GM23338 (cell line): ENCODE results near the gene RAX. TPM values are rescaled to one million over a fixed set of nuclear protein-coding genes. Genes with fewer than 3 reads are reported as not detected.

Experiments used
- ATAC-seq: fragments of 200-7000 bp; cut with Tn5 transposase; 3 replicates; pipeline ENCODE4 v1.9.1; 2020
- DNase-seq: peaks from one replicate; pipeline ENCODE4 v3.0.0-alpha.2; 2015; ENCODE audit warnings: low spot score
- H2AFZ ChIP-seq: fragments of 200-600 bp; sonication (generic); 2 replicates; pipeline ENCODE4 v1.8.0; 2016; ENCODE audit warnings: antibody characterized with exemption, mild to moderate bottlenecking, moderate library complexity
- H3F3A ChIP-seq: fragments of 200-600 bp; sonication (generic); replicated peaks from 2 replicates; pipeline ENCODE4 v1.8.0; 2017; ENCODE audit warnings: antibody characterized with exemption, mixed run types, low read depth
- H3K27ac ChIP-seq: fragments of 200-600 bp; sonication (generic); 2 replicates; pipeline ENCODE4 v1.6.1; 2016; ENCODE audit warnings: low read depth
- H3K27me3 ChIP-seq: fragments of 200-600 bp; sonication (generic); 2 replicates; pipeline ENCODE4 v1.8.0; 2016; ENCODE audit warnings: mild to moderate bottlenecking, mixed run types, moderate library complexity; ENCODE audit not compliant: insufficient read depth
- H3K36me3 ChIP-seq: fragments of 200-600 bp; sonication (generic); 2 replicates; pipeline ENCODE4 v1.8.0; 2016; ENCODE audit warnings: mild to moderate bottlenecking; ENCODE audit not compliant: insufficient read depth
- H3K4me1 ChIP-seq: fragments of 200-600 bp; sonication (generic); 2 replicates; pipeline ENCODE4 v1.8.0; 2016; ENCODE audit warnings: mild to moderate bottlenecking, moderate library complexity; ENCODE audit not compliant: insufficient read depth
- H3K4me2 ChIP-seq: fragments of 200-600 bp; sonication (generic); 2 replicates; pipeline ENCODE4 v1.7.1; 2017; ENCODE audit warnings: mixed run types
- H3K4me3 ChIP-seq: fragments of 200-600 bp; sonication (generic); 2 replicates; pipeline ENCODE4 v1.6.1; 2016; ENCODE audit warnings: mixed run types
- H3K79me2 ChIP-seq: fragments of 200-600 bp; sonication (generic); replicated peaks from 2 replicates; pipeline ENCODE4 v1.8.0; 2017; ENCODE audit warnings: mild to moderate bottlenecking; ENCODE audit not compliant: insufficient read depth
- H3K9me2 ChIP-seq: fragments of 200-600 bp; sonication (generic); 2 replicates; pipeline ENCODE4 v1.8.0; 2017; ENCODE audit not compliant: insufficient read depth
- H4K20me1 ChIP-seq: fragments of 200-600 bp; sonication (generic); replicated peaks from 2 replicates; pipeline ENCODE4 v1.8.0; 2017; ENCODE audit warnings: mild to moderate bottlenecking; ENCODE audit not compliant: insufficient read depth
- H3K27ac Mint-ChIP-seq: 2 replicates; pipeline ENCODE4 v1.8.0; 2020; ENCODE audit warnings: inconsistent platforms, mild to moderate bottlenecking, moderate library complexity, mixed read lengths
- H3K27me3 Mint-ChIP-seq: 3 replicates; pipeline ENCODE4 v1.8.0; 2022; ENCODE audit warnings: low read depth, mild to moderate bottlenecking, moderate library complexity, mixed read lengths, inconsistent platforms; ENCODE audit not compliant: insufficient read depth, poor library complexity
- H3K36me3 Mint-ChIP-seq: 3 replicates; pipeline ENCODE4 v1.8.0; 2021; ENCODE audit warnings: low read depth, mild to moderate bottlenecking, inconsistent platforms, moderate library complexity, mixed read lengths
- H3K4me1 Mint-ChIP-seq: 3 replicates; pipeline ENCODE4 v1.8.0; 2020; ENCODE audit warnings: mild to moderate bottlenecking, inconsistent platforms, mixed read lengths
- H3K4me3 Mint-ChIP-seq: 3 replicates; pipeline ENCODE4 v1.8.0; 2021; ENCODE audit warnings: moderate library complexity, mild to moderate bottlenecking, inconsistent platforms, mixed read lengths
- H3K9me3 Mint-ChIP-seq: 3 replicates; pipeline ENCODE4 v1.8.0; 2020; ENCODE audit warnings: moderate library complexity, mild to moderate bottlenecking, inconsistent platforms, mixed read lengths
- CREB1 ChIP-seq: fragments of 250-450 bp; sonication (Bioruptor Pico); IDR thresholded peaks from 2 replicates; pipeline ENCODE4 v1.5.0; 2020; ENCODE audit warnings: low read depth, mild to moderate bottlenecking, moderate library complexity
- EZH2 ChIP-seq: fragments of 200-600 bp; sonication (generic); IDR thresholded peaks from one replicate; pipeline ENCODE4 v1.8.0; 2017; ENCODE audit warnings: antibody characterized with exemption, mild to moderate bottlenecking, low read depth; ENCODE audit not compliant: unreplicated experiment
- EZH2phosphoT487 ChIP-seq: fragments of 200-600 bp; sonication (generic); IDR thresholded peaks from one replicate; pipeline ENCODE4 v1.8.1; 2018; ENCODE audit warnings: antibody characterized with exemption; ENCODE audit not compliant: unreplicated experiment
- JUNB ChIP-seq: IDR thresholded peaks from one replicate; pipeline ENCODE4 v1.6.1; 2016; ENCODE audit warnings: antibody characterized with exemption; ENCODE audit not compliant: unreplicated experiment
- NANOG ChIP-seq: IDR thresholded peaks from 2 replicates; pipeline ENCODE4 v1.6.1; 2016; ENCODE audit warnings: antibody characterized with exemption, borderline replicate concordance
- POLR2AphosphoS5 ChIP-seq: IDR thresholded peaks from 2 replicates; pipeline ENCODE4 v1.6.1; 2016; ENCODE audit warnings: antibody characterized with exemption, low read depth
- REST ChIP-seq: IDR thresholded peaks from one replicate; pipeline ENCODE4 v1.6.1; 2018; ENCODE audit warnings: antibody characterized with exemption; ENCODE audit not compliant: unreplicated experiment
- STAT1 ChIP-seq: IDR thresholded peaks from one replicate; pipeline ENCODE4 v1.6.1; 2016; ENCODE audit warnings: antibody characterized with exemption; ENCODE audit not compliant: unreplicated experiment
- ZNF114 ChIP-seq: fragments of 250-450 bp; sonication (Bioruptor Pico); IDR thresholded peaks from 2 replicates; pipeline ENCODE4 v1.5.0; 2020; ENCODE audit warnings: mild to moderate bottlenecking, moderate library complexity
- ZNF331 ChIP-seq: fragments of 250-450 bp; sonication (Bioruptor Pico); IDR thresholded peaks from 2 replicates; pipeline ENCODE4 v1.5.0; 2020; ENCODE audit warnings: low read depth, mild to moderate bottlenecking, moderate library complexity
- ZNF462 ChIP-seq: fragments of 250-450 bp; sonication (Bioruptor Pico); IDR thresholded peaks from 2 replicates; pipeline ENCODE4 v1.5.0; 2020; ENCODE audit warnings: mild to moderate bottlenecking, moderate library complexity
- polyA plus RNA-seq: library from polyadenylated mRNA; unstranded; fragments of >200 nt; fragmentation: Nextera tagmentation; extraction: Ambion mirVana; gene quantifications from 2 replicates; pipeline ENCODE4 v1.2.1, GENCODE V29; 2016
- total RNA-seq: library from RNA; depleted of rRNA; stranded (reverse); fragments of >200 nt; shearing (Covaris generic); gene quantifications from 2 replicates; pipeline ENCODE4 v1.2.3, GENCODE V29; 2014
- TF ChIP-seq, protein P1 (sequence below): IDR thresholded peaks from 2 replicates; pipeline ENCODE4 v1.6.1; 2016; ENCODE audit warnings: antibody characterized with exemption
- TF ChIP-seq, protein P2 (sequence below), 2 experiments: fragments of 200-600 bp in 1 of 2; sonication (generic) in 1 of 2; conservative IDR thresholded peaks; 2 replicates each; pipeline versions ENCODE4 v1.5.1 to v1.6.1; 2016 to 2017; ENCODE audit warnings: antibody characterized with exemption in 2 of 2, low read depth in 2 of 2, mild to moderate bottlenecking in 2 of 2, moderate library complexity in 1 of 2

The RAX gene
- total and polyA plus RNA-seq, 2 experiments from 2014 or later: 0.03 to 0.16 TPM

DNA sequence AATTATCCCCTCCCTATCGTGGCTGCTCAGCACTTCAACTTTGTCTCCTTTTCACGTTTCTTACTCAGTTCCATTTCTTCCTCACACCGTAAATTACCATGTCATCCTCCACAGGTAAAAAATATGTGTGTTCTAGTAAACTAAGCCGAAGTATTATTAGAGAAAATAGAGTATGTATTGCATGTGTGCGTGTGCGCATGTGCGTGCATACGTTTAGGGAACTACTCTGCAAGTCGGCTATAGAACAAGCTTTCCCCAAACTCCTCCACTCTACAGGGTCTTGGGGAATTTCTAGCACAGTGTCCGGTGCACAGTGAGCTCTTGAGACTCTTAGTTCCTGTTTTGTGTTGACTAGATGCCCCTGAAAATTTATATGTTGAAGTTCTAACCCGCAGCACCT, 9.1 kb upstream of the RAX start:
- no peaks in the 10 kb centered on the region for H3K4me1 ChIP-seq
- H3K9me2 ChIP-seq: no peaks in the 10 kb centered on the region
- no peak for ATAC-seq
- H3K27ac ChIP-seq: no peak overlapping the region
- no peaks in the 10 kb centered on the region for H3K9me3 Mint-ChIP-seq
- H3K27me3 Mint-ChIP-seq: peaks cover 2% of the 10 kb centered on the region
- no peak overlapping the region for H3K27ac Mint-ChIP-seq
- H3K79me2 ChIP-seq: no peaks in the 10 kb centered on the region
- H3K4me3 ChIP-seq: no peak overlapping the region
- DNase-seq: no peak
- H3K4me3 Mint-ChIP-seq: no peak overlapping the region
- no peaks in the 10 kb centered on the region for H3F3A ChIP-seq
- no peak overlapping the region for H2AFZ ChIP-seq
- peaks cover 49% of the 10 kb centered on the region for H3K27me3 ChIP-seq
- H3K4me1 Mint-ChIP-seq: peaks cover 3% of the 10 kb centered on the region; the same call in 1 of the 3 replicates
- H3K4me2 ChIP-seq: no peak overlapping the region
- TF ChIP-seq STAT1 (no peak), REST (no peak), ZNF331 (CRISPR knock-in tag) (no peak), ZNF114 (CRISPR knock-in tag) (no peak), ZNF462 (CRISPR knock-in tag) (no peak), POLR2AphosphoS5 (no peak), NANOG (no peak), CREB1 (CRISPR knock-in tag) (no peak), EZH2phosphoT487 (no peak), EZH2 (no peak), JUNB (no peak)
- TF ChIP-seq, protein P1, sequence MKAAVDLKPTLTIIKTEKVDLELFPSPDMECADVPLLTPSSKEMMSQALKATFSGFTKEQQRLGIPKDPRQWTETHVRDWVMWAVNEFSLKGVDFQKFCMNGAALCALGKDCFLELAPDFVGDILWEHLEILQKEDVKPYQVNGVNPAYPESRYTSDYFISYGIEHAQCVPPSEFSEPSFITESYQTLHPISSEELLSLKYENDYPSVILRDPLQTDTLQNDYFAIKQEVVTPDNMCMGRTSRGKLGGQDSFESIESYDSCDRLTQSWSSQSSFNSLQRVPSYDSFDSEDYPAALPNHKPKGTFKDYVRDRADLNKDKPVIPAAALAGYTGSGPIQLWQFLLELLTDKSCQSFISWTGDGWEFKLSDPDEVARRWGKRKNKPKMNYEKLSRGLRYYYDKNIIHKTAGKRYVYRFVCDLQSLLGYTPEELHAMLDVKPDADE: no peak
- TF ChIP-seq, protein P2, sequence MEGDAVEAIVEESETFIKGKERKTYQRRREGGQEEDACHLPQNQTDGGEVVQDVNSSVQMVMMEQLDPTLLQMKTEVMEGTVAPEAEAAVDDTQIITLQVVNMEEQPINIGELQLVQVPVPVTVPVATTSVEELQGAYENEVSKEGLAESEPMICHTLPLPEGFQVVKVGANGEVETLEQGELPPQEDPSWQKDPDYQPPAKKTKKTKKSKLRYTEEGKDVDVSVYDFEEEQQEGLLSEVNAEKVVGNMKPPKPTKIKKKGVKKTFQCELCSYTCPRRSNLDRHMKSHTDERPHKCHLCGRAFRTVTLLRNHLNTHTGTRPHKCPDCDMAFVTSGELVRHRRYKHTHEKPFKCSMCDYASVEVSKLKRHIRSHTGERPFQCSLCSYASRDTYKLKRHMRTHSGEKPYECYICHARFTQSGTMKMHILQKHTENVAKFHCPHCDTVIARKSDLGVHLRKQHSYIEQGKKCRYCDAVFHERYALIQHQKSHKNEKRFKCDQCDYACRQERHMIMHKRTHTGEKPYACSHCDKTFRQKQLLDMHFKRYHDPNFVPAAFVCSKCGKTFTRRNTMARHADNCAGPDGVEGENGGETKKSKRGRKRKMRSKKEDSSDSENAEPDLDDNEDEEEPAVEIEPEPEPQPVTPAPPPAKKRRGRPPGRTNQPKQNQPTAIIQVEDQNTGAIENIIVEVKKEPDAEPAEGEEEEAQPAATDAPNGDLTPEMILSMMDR (conservative IDR thresholded peaks at IDR 0.05; ENCODE audit: low read depth in 2 of 2): no peak
- no peaks in the 10 kb centered on the region for H4K20me1 ChIP-seq
- H3K36me3 Mint-ChIP-seq: no peaks in the 10 kb centered on the region
- H3K36me3 ChIP-seq: no peaks in the 10 kb centered on the region
